Kidney (tissue), 14 donors: ENCODE data around the gene MXD1. TPM values are rescaled to one million over a fixed set of nuclear protein-coding genes. Genes with fewer than 3 reads are reported as not detected.

Experiments
- DNase-seq, 5 donors: peaks; one replicate each; pipeline ENCODE4 v3.0.0-alpha.2; 2013 to 2020
- FAIRE-seq: peaks from 2 replicates; lab custom pipeline; 2012; peaks lifted over from hg19 to GRCh38; lab: Jason Lieb, UNC
- H3K27ac ChIP-seq, 2 donors: one replicate each; pipeline ENCODE4 v1.7.0; 2013; ENCODE audit warnings: low read depth in 2 of 2, low read length in 2 of 2, inconsistent platforms in 1 of 2
- H3K27me3 ChIP-seq: one replicate; pipeline ENCODE4 v1.7.1; 2013; ENCODE audit warnings: low read length, inconsistent platforms; ENCODE audit not compliant: control insufficient read depth, insufficient read depth
- H3K36me3 ChIP-seq, 3 donors: one replicate each; pipeline versions ENCODE4 v1.7.0 to v1.7.1; 2013; ENCODE audit warnings: low read length in 3 of 3, control low read depth in 1 of 3, inconsistent platforms in 1 of 3; ENCODE audit not compliant: insufficient read depth in 3 of 3, control insufficient read depth in 2 of 3
- H3K4me1 ChIP-seq, 3 donors: one replicate each; pipeline versions ENCODE4 v1.7.0 to v1.7.1; 2013; ENCODE audit warnings: low read length in 3 of 3, inconsistent platforms in 1 of 3, low read depth in 1 of 3; ENCODE audit not compliant: control insufficient read depth in 2 of 3, insufficient read depth in 2 of 3
- H3K4me3 ChIP-seq, 3 donors: one replicate each; pipeline versions ENCODE4 v1.7.0 to v1.8.1; 2013; ENCODE audit warnings: low read length in 3 of 3, control low read depth in 1 of 3, inconsistent platforms in 1 of 3
- H3K9ac ChIP-seq, 3 donors: one replicate each; pipeline versions ENCODE4 v1.7.0 to v1.7.1; 2013; ENCODE audit warnings: low read length in 3 of 3, control low read depth in 1 of 3, inconsistent platforms in 1 of 3
- H3K9me3 ChIP-seq, 3 donors: one replicate each; pipeline versions ENCODE4 v1.7.0 to v1.7.1; 2013; ENCODE audit warnings: low read length in 3 of 3, control low read depth in 1 of 3, inconsistent platforms in 1 of 3; ENCODE audit not compliant: control insufficient read depth in 2 of 3, insufficient read depth in 1 of 3
- intact Hi-C: fragments of 100-400 bp; cut with DNase I; formaldehyde crosslinking; loops from one replicate; pipeline ENCODE4 v1.11.1; 2022
- polyA plus RNA-seq: library from polyadenylated mRNA; stranded (reverse); fragments of 350-450 nt; fragmentation: Illumina TruSeq; extraction: RNeasy Lipid Tissue Mini Kit (QIAGEN cat#74804); gene quantifications from one replicate; pipeline ENCODE4 v1.2.3, GENCODE V29; 2014; ENCODE audit warnings: low read depth, low replicate concordance; ENCODE audit not compliant: insufficient read depth
- total RNA-seq: library from RNA; stranded (reverse); fragmentation: NEBNext Ultra II Directional; extraction: Animal tissue kit (Norgen Biotek cat#: 25700); gene quantifications from one replicate; pipeline ENCODE4 v1.2.1, GENCODE V29; 2021
- TF ChIP-seq, protein P1 (sequence below): IDR thresholded peaks from 3 replicates; pipeline ENCODE4 v1.5.1; 2012; ENCODE audit warnings: mild to moderate bottlenecking, moderate library complexity, borderline replicate concordance; ENCODE audit not compliant: insufficient read depth; ENCODE audit errors: extremely low read depth
- donor health status: control.
- donor health status: control.
- donor health status: control.
- donor health status: control.
- donor health status: control.
- donor health status: DM: yes; HTN: yes; CAD: no.
- donor health status: Normal renal cell carcinoma (clear cell type).

The MXD1 gene
- total and polyA plus RNA-seq, 2 donors from 2014 or later = 4.9 to 13.3 TPM

DNA sequence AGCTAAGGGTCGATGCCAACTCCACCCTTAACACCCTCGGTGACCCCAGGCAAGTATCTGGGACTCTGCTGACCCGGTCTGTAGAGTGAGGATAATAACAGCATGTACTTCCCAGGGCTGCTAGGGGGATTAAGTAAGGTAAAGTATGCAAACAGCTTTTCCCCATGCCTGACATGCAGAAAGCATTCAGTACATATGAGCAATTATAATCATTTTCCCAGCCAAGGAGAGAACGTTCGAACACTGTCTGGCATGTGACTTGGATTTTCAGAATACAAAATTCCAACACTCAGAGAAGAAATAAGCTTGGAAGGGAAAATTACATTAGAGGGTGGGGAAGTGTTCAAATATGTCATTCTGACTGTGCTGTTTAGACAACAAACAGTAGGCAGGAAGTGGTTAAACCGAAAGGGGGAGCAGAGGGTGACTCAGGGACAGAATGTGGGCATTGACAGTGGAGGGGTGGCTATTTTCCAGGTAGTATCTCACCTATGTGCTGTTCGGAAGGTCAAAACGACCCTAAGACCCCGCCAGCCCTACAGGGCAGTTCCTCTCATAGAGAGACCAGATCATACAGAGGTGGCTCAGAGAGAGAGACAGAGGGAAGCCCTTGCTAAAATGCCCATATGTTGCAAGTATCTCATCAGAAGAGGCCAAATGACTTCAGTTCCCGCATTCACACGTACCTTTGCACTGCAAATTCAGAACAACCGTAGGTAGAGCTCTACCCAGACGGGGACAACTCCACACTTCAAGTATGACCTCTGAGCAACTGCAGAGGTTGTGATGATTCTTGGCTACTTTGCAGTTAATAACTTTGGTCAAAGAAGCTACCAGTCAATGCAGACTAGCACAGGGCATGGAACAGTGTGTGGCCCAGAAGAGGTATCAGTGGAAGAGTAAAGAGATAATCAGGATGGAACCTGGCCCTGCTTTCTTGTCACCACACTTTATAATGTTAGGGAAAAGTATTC is 31.7 kb downstream of the MXD1 start:
- H3K9ac ChIP-seq = no peak overlapping the region
- H3K4me3 ChIP-seq = no peak overlapping the region
- FAIRE-seq (no peak), DNase-seq (no peak)
- no peak overlapping the region for H3K27ac ChIP-seq
- H3K36me3 ChIP-seq = peaks cover 0 to 8% (median 0%) of the 10 kb centered on the region in 3 donors
- no peaks in the 10 kb centered on the region for H3K9me3 ChIP-seq
- H3K4me1 ChIP-seq = no peaks in the 10 kb centered on the region
- TF ChIP-seq, protein P1, sequence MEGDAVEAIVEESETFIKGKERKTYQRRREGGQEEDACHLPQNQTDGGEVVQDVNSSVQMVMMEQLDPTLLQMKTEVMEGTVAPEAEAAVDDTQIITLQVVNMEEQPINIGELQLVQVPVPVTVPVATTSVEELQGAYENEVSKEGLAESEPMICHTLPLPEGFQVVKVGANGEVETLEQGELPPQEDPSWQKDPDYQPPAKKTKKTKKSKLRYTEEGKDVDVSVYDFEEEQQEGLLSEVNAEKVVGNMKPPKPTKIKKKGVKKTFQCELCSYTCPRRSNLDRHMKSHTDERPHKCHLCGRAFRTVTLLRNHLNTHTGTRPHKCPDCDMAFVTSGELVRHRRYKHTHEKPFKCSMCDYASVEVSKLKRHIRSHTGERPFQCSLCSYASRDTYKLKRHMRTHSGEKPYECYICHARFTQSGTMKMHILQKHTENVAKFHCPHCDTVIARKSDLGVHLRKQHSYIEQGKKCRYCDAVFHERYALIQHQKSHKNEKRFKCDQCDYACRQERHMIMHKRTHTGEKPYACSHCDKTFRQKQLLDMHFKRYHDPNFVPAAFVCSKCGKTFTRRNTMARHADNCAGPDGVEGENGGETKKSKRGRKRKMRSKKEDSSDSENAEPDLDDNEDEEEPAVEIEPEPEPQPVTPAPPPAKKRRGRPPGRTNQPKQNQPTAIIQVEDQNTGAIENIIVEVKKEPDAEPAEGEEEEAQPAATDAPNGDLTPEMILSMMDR = no peak
- H3K27me3 ChIP-seq = no peaks in the 10 kb centered on the region
- intact Hi-C loops = no loop called here

DNA sequence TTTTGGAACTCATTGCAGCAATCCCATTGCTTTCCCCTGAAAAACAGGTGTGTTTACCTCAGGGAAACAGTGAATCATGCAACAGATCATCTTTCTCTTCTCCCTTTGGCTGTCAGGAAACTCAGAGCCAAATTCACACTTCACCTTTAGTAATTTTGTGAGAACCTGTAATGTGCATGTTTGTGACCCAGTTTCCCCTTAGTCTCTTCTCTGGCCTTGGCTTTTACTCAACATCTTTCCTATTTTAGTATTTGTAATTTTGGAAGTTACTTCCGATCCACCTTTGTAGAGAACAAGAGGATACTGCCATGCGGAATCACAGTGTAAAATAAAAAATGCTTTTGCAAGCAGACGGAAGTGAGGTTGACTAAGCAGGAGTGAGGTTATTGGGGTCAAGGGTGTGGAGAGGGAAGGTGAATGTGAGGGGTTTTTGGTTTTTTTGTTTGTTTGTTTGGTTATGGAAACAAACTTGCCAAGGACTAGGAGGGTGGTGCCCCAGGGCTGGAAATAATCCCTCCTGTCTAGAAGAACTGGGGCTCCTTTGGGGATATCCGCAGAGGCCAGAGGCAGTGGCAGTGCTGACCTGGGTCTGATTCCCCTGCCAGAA is 32.5 kb downstream of the MXD1 start:
- Histone ChIP-seq H3K36me3 (peaks cover 0 to 8% (median 0%) of the 10 kb centered on the region in 3 donors), H3K9me3 (no peaks in the 10 kb centered on the region), H3K27me3 (no peaks in the 10 kb centered on the region), H3K4me1 (no peaks in the 10 kb centered on the region), H3K4me3 (no peak overlapping the region), H3K27ac (no peak overlapping the region), H3K9ac (no peak overlapping the region)
- intact Hi-C loops = no loop called here
- TF ChIP-seq, protein P1 = no peak
- DNase-seq (no peak), FAIRE-seq (no peak)

GRCh38 chr2:69948032-69948962 is 33.4 kb downstream of the MXD1 start:
- H3K9me3 ChIP-seq = no peaks in the 10 kb centered on the region
- H3K4me1 ChIP-seq = no peaks in the 10 kb centered on the region
- DNase-seq (peak; percentile 35 to 62 (median 51)), FAIRE-seq (no peak)
- no peak overlapping the region for H3K4me3 ChIP-seq
- no peaks in the 10 kb centered on the region for H3K27me3 ChIP-seq
- H3K27ac ChIP-seq = no peak overlapping the region
- H3K9ac ChIP-seq = no peak overlapping the region
- intact Hi-C loops = no loop called here
- TF ChIP-seq, protein P1 = no peak
- H3K36me3 ChIP-seq = peaks cover 0 to 5% (median 0%) of the 10 kb centered on the region in 3 donors
